GM12878 (cell line): ENCODE measurements around the gene CDKN2B-AS1. TPM values are rescaled to one million over a fixed set of nuclear protein-coding genes. Genes with fewer than 3 reads are reported as not detected.

Experiments
- ATAC-seq: fragments of 200-7000 bp; cut with Tn5 transposase; 3 replicates; pipeline ENCODE4 v1.9.1; 2020; ENCODE audit warnings: mild to moderate bottlenecking, moderate library complexity
- BruUV-seq: library from RNA; stranded (reverse); fragments of 400-500 nt; replicated peaks from 2 replicates; lab custom pipeline; 2021; lab: Mats Ljungman, UMichigan
- CTCF ChIA-PET: fragments of 300-600 bp; sonication (Branson Sonifier 250); formaldehyde crosslinking; extraction: SDS; loops from one replicate; lab custom pipeline; 2021; ENCODE audit warnings: inconsistent platforms; lab: Yijun Ruan, JAX
- POLR2A ChIA-PET: fragments of 350-600 bp; formaldehyde crosslinking; extraction: SDS; loops from one replicate; lab custom pipeline; 2021; ENCODE audit warnings: inconsistent platforms; lab: Charles Lee
- RAD21 ChIA-PET: fragments of 300-600 bp; sonication (Branson Sonifier 250); formaldehyde crosslinking; loops from one replicate; lab custom pipeline; 2023; ENCODE audit warnings: antibody characterized with exemption; ENCODE audit not compliant: unreplicated experiment; lab: Charles Lee
- SMC1A ChIA-PET: fragments of 300-600 bp; sonication (Branson Sonifier 250); formaldehyde crosslinking; loops from one replicate; lab custom pipeline; 2023; ENCODE audit not compliant: unreplicated experiment, uncharacterized antibody; lab: Charles Lee
- DNase-seq: peaks from one replicate; pipeline ENCODE4 v3.0.0-alpha.2; 2011; ENCODE audit warnings: low read depth, low spot score
- FAIRE-seq: peaks from 3 replicates; lab custom pipeline; 2011; peaks lifted over from hg19 to GRCh38; lab: Jason Lieb, UNC
- H2AFZ ChIP-seq: 2 replicates; pipeline ENCODE4 v1.6.0; 2011; ENCODE audit warnings: low read depth, low read length, control low read depth; ENCODE audit not compliant: control insufficient read depth
- H3K27ac ChIP-seq: 2 replicates; pipeline ENCODE4 v1.5.1; 2011; ENCODE audit warnings: control low read depth; ENCODE audit not compliant: control insufficient read depth, insufficient read depth
- H3K27me3 ChIP-seq, 2 experiments: replicated peaks in 1 of 2; 2 replicates each; pipeline versions ENCODE4 v1.6.0 to v1.6.1; 2011; ENCODE audit warnings: low read length in 1 of 2; ENCODE audit not compliant: control insufficient read depth in 2 of 2, insufficient read depth in 2 of 2
- H3K36me3 ChIP-seq, 2 experiments: 2 replicates each; pipeline ENCODE4 v1.5.1; 2011; ENCODE audit warnings: low read length in 1 of 2; ENCODE audit not compliant: control insufficient read depth in 2 of 2, insufficient read depth in 2 of 2
- H3K4me1 ChIP-seq: 2 replicates; pipeline ENCODE4 v1.6.1; 2011; ENCODE audit warnings: mild to moderate bottlenecking, low read length, moderate library complexity, mixed read lengths; ENCODE audit not compliant: control insufficient read depth, insufficient read depth
- H3K4me2 ChIP-seq: 2 replicates; pipeline ENCODE4 v1.6.0; 2011; ENCODE audit warnings: control low read depth; ENCODE audit not compliant: control insufficient read depth, insufficient read depth
- H3K4me3 ChIP-seq: fragments of 200-600 bp; sonication (generic); 2 replicates; pipeline ENCODE4 v1.5.1; 2016
- H3K79me2 ChIP-seq: 2 replicates; pipeline ENCODE4 v1.6.0; 2011; ENCODE audit warnings: low read length; ENCODE audit not compliant: control insufficient read depth, insufficient read depth
- H3K9ac ChIP-seq: 2 replicates; pipeline ENCODE4 v1.8.0; 2011; ENCODE audit warnings: low read length, control low read depth, mixed read lengths; ENCODE audit not compliant: control insufficient read depth, insufficient read depth
- H3K9me3 ChIP-seq: replicated peaks from 3 replicates; pipeline ENCODE4 v1.5.1; 2011; ENCODE audit warnings: mild to moderate bottlenecking, low read length; ENCODE audit not compliant: control insufficient read depth, insufficient read depth
- H4K20me1 ChIP-seq: 2 replicates; pipeline ENCODE4 v1.6.0; 2011; ENCODE audit not compliant: control insufficient read depth, insufficient read depth
- ATF7 ChIP-seq: fragments of 450-650 bp; IDR thresholded peaks from 2 replicates; pipeline ENCODE4 v1.6.1; 2016; ENCODE audit warnings: low read depth, mild to moderate bottlenecking
- BCL11A ChIP-seq: IDR thresholded peaks from 2 replicates; pipeline ENCODE4 v1.6.1; 2011; ENCODE audit warnings: low read depth, low read length
- BCL3 ChIP-seq: IDR thresholded peaks from 2 replicates; pipeline ENCODE4 v1.6.1; 2011; ENCODE audit warnings: borderline replicate concordance, low read depth, mild to moderate bottlenecking, moderate library complexity, low read length; ENCODE audit not compliant: insufficient read depth, poor library complexity, severe bottlenecking
- CBX3 ChIP-seq: fragments of 200-600 bp; sonication (generic); IDR thresholded peaks from 2 replicates; pipeline ENCODE4 v1.6.1; 2016; ENCODE audit warnings: low read depth, borderline replicate concordance
- ETV6 ChIP-seq, 2 experiments: fragments of 450-650 bp in 1 of 2; IDR thresholded peaks in 1 of 2; conservative IDR thresholded peaks in 1 of 2; 2 replicates each; pipeline ENCODE4 v1.6.1; 2014; ENCODE audit warnings: antibody characterized with exemption in 1 of 2, borderline replicate concordance in 1 of 2, low read depth in 1 of 2, mild to moderate bottlenecking in 1 of 2, moderate library complexity in 1 of 2
- HDAC2 ChIP-seq: fragments of 200-600 bp; sonication (generic); IDR thresholded peaks from 2 replicates; pipeline ENCODE4 v1.6.1; 2017
- MEF2A ChIP-seq: IDR thresholded peaks from 2 replicates; pipeline ENCODE4 v1.6.1; 2011; ENCODE audit warnings: low read depth, mild to moderate bottlenecking, low read length, moderate library complexity; ENCODE audit not compliant: insufficient read depth
- MYB ChIP-seq: fragments of 150-350 bp; IDR thresholded peaks from 2 replicates; pipeline ENCODE4 v1.6.1; 2014; ENCODE audit warnings: mild to moderate bottlenecking, low read depth, low read length, borderline replicate concordance
- NFYB ChIP-seq: IDR thresholded peaks from 2 replicates; pipeline ENCODE4 v1.6.1; 2011; ENCODE audit warnings: low read depth, mild to moderate bottlenecking, low read length, improper control_type of control experiment, moderate library complexity; ENCODE audit not compliant: insufficient read depth
- PBX3 ChIP-seq: IDR thresholded peaks from 2 replicates; pipeline ENCODE4 v1.6.1; 2011; ENCODE audit warnings: mild to moderate bottlenecking, low read depth, low read length, moderate library complexity; ENCODE audit not compliant: insufficient replicate concordance
- SIN3A ChIP-seq: IDR thresholded peaks from 2 replicates; pipeline ENCODE4 v1.6.1; 2012; ENCODE audit warnings: low read depth, low read length, improper control_type of control experiment
- SMAD1 ChIP-seq: fragments of 450-650 bp; IDR thresholded peaks from 2 replicates; pipeline ENCODE4 v1.6.1; 2018; ENCODE audit warnings: mild to moderate bottlenecking, low read depth; ENCODE audit not compliant: partially characterized antibody
- SMARCA5 ChIP-seq: fragments of 450-650 bp; IDR thresholded peaks from 2 replicates; pipeline ENCODE4 v1.6.1; 2017; ENCODE audit warnings: mild to moderate bottlenecking
- SREBF2 ChIP-seq: IDR thresholded peaks from 2 replicates; pipeline ENCODE4 v1.6.1; 2012; ENCODE audit warnings: mild to moderate bottlenecking, low read length
- ZBTB11 ChIP-seq: fragments of 450-650 bp; formaldehyde crosslinking; IDR thresholded peaks from 2 replicates; pipeline ENCODE4 v1.5.0; 2022; ENCODE audit warnings: mild to moderate bottlenecking, missing genetic modification characterization
- WGBS: methylation state at CpG from one replicate; pipeline ENCODE4 v1.1.6; 2016; ENCODE audit warnings: low lambda C conversion rate; ENCODE audit not compliant: insufficient replicate concordance, insufficient coverage; ENCODE audit errors: missing lambda C conversion rate; 5-methylcytosine and 5-hydroxymethylcytosine counted together
- in situ Hi-C: fragments of 300-500 bp; cut with MboI; formaldehyde crosslinking; loops from 9 replicates; pipeline ENCODE4 v1.14.3; 2018; ENCODE audit warnings: mixed read lengths
- intact Hi-C: fragments of 100-400 bp; cut with micrococcal nuclease; formaldehyde crosslinking; loops from one replicate; pipeline ENCODE4 v1.14.2; 2022; ENCODE audit not compliant: unreplicated experiment
- polyA plus RNA-seq, 11 experiments: library from polyadenylated mRNA; depleted of rRNA in 4 of 11; unstranded in 6 of 11; stranded (reverse) in 5 of 11; fragments of >200 nt; fragmentation: Nextera tagmentation in 4 of 11; fragmentation: Illumina TruSeq in 1 of 11; extraction: Ambion mirVana in 4 of 11; extraction: Trizol in 1 of 11; gene quantifications; 1 replicate in 1 of 11; 2 replicates in 10 of 11; pipeline versions ENCODE4 v1.2.1 to v1.2.3, GENCODE V29; 2011 to 2016; ENCODE audit warnings: inconsistent platforms in 2 of 11, missing spikeins in 2 of 11, low read depth in 1 of 11
- total RNA-seq, 4 experiments: library from RNA; depleted of rRNA in 3 of 4; stranded (reverse); fragments of >200 nt in 3 of 4; fragmentation: Illumina TruSeq in 1 of 4; extraction: Trizol in 1 of 4; gene quantifications; 2 replicates each; pipeline versions ENCODE4 v1.2.1 to v1.2.3, GENCODE V29; 2013 to 2021
- TF ChIP-seq, protein P1 (sequence below): IDR thresholded peaks from 2 replicates; pipeline ENCODE4 v1.6.1; 2012; ENCODE audit warnings: mild to moderate bottlenecking, low read depth, low read length

CDKN2B-AS1 gene
- total and polyA plus RNA-seq, 10 of the 15 experiments (the other 5 are each of a cell fraction or from before 2014, with no cell fraction given), result 0.22 to 2.2 (median 1.0) TPM; not detected in 1

DNA sequence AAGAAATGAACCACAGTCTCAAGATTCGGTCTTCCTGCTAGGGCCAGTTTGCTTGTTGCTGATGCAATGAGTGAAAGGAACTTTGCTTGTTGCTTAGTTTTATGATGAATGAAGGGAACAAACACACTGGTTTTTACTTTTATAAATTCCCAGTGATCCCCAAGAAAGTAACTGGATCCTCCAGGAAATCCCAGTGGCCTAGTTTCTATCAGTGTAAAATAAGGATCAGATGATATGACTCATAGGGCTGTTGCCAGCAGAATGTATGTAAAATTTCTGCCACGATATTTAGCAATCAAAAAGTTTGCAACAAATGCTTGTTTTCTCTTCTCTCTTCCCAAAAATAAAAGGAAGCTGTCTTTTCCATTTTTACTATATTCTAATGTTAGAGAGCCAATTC lies 174.7 kb downstream of the CDKN2B-AS1 start:
- intact Hi-C loops (no loop called here), in situ Hi-C loops (no loop called here)
- peaks cover 3% of the 10 kb centered on the region; the same call in 1 of the 2 replicates for H3K4me1 ChIP-seq
- H3K27ac ChIP-seq, result no peak overlapping the region
- DNase-seq, result no peak
- no peaks in the 10 kb centered on the region for H3K9me3 ChIP-seq
- ChIA-PET RAD21 (no interaction called here), CTCF (no interaction called here), POLR2A (no interaction called here), SMC1A (no interaction called here)
- no peak overlapping the region for H3K4me3 ChIP-seq
- no peak overlapping the region for H3K4me2 ChIP-seq
- no peaks in the 10 kb centered on the region for H3K27me3 ChIP-seq
- 17% methylated on average over 2 of the region's 2 CpGs for WGBS
- no peak overlapping the region for H2AFZ ChIP-seq
- no peaks in the 10 kb centered on the region for H3K79me2 ChIP-seq
- no peaks in the 10 kb centered on the region for H3K36me3 ChIP-seq
- no peak for ATAC-seq
- no peak overlapping the region for H3K9ac ChIP-seq
- no TSS peak for BruUV-seq
- H4K20me1 ChIP-seq, result no peaks in the 10 kb centered on the region
- FAIRE-seq, result no peak
- TF ChIP-seq MYB (no peak), ETV6 (conservative IDR thresholded peaks at IDR 0.05 in 1 of 2, IDR thresholded peaks at IDR 0.05 in 1 of 2; ENCODE audit: borderline replicate concordance in 1 of 2, low read depth in 1 of 2) (no peak), HDAC2 (no peak), PBX3 (no peak), CBX3 (no peak), NFYB (no peak), SMAD1 (no peak), SREBF2 (no peak), BCL11A (no peak), ATF7 (no peak), BCL3 (no peak), SIN3A (no peak), ZBTB11 (CRISPR knock-in tag) (no peak), MEF2A (no peak), SMARCA5 (no peak)
- TF ChIP-seq, protein P1, sequence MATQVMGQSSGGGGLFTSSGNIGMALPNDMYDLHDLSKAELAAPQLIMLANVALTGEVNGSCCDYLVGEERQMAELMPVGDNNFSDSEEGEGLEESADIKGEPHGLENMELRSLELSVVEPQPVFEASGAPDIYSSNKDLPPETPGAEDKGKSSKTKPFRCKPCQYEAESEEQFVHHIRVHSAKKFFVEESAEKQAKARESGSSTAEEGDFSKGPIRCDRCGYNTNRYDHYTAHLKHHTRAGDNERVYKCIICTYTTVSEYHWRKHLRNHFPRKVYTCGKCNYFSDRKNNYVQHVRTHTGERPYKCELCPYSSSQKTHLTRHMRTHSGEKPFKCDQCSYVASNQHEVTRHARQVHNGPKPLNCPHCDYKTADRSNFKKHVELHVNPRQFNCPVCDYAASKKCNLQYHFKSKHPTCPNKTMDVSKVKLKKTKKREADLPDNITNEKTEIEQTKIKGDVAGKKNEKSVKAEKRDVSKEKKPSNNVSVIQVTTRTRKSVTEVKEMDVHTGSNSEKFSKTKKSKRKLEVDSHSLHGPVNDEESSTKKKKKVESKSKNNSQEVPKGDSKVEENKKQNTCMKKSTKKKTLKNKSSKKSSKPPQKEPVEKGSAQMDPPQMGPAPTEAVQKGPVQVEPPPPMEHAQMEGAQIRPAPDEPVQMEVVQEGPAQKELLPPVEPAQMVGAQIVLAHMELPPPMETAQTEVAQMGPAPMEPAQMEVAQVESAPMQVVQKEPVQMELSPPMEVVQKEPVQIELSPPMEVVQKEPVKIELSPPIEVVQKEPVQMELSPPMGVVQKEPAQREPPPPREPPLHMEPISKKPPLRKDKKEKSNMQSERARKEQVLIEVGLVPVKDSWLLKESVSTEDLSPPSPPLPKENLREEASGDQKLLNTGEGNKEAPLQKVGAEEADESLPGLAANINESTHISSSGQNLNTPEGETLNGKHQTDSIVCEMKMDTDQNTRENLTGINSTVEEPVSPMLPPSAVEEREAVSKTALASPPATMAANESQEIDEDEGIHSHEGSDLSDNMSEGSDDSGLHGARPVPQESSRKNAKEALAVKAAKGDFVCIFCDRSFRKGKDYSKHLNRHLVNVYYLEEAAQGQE, result no peak
